ENCODE results near the gene S100A14.
A peak's percentile ranks its signal among the peaks of the same experiment; 100 is the strongest.

The S100A14 gene

DNA sequence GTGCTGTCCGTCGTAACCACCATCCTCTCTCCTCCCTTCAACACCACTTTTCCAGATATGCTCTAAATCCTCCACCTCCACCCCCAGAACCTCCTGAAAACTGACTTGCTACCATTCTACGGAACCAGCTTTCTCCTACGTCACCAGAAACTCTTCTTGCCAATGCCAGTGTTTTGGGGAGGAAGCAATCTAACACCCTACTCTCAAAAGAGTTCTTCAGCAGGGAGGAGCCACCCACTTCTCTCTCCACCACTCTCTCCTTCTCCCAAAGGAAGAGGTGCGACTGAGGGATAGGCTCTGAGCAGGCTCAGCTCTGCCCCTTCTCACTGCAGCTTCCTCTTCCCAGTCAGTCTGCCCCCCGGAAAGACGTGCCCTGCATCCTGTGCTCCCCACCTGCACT is 44.4 kb downstream of the S100A14 start:
- Histone ChIP-seq H3K27ac (peak overlapping the region; percentile 64 to 82), H3K4me3 (no peak overlapping the region)
- DNase-seq (ENCODE audit: low spot score), result no peak
- TF ChIP-seq, protein P1, sequence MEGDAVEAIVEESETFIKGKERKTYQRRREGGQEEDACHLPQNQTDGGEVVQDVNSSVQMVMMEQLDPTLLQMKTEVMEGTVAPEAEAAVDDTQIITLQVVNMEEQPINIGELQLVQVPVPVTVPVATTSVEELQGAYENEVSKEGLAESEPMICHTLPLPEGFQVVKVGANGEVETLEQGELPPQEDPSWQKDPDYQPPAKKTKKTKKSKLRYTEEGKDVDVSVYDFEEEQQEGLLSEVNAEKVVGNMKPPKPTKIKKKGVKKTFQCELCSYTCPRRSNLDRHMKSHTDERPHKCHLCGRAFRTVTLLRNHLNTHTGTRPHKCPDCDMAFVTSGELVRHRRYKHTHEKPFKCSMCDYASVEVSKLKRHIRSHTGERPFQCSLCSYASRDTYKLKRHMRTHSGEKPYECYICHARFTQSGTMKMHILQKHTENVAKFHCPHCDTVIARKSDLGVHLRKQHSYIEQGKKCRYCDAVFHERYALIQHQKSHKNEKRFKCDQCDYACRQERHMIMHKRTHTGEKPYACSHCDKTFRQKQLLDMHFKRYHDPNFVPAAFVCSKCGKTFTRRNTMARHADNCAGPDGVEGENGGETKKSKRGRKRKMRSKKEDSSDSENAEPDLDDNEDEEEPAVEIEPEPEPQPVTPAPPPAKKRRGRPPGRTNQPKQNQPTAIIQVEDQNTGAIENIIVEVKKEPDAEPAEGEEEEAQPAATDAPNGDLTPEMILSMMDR (IDR thresholded peaks at IDR 0.05), result no peak

DNA sequence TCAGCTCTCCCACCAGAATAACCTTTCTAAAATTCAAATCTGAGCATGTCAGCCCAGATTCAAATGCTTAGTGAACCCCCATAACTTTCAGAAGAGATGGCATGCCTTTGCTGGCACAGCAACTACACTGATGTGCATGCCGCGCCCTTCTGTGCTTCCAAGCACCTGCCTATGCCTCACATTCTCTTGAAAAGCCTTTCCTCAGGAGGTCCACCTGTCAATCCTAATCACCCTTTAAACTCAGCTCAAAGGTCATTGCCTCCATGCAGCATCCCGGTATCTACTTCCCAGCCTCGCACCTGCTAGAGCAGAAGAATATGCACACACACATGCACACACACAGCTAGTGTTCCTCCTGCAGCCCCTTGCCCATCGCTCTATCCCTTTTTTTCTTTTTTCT is 45.3 kb downstream of the S100A14 start:
- no peak overlapping the region for H3K27ac ChIP-seq
- TF ChIP-seq, protein P1 (IDR thresholded peaks at IDR 0.05), result no peak
- no peak for DNase-seq (ENCODE audit: low spot score)
- no peak overlapping the region for H3K4me3 ChIP-seq

DNA sequence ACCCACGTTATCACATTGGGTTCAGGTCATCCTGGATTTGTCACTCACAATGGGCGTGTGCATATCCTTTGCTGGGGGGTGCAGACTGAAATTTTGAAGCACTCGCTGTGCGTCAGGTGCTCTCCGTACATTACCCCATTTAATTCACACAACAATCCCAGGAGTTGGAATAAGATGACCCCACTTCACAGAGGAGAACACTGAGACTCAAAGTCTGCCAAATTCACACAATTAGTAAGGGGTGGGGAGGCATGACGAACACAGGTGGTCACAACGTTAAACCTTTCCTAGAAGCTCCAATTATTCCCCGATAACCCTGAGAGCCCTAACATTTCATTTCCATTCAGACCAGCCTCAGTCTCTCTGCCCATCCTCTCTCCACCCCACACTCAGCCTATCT is 46.7 kb downstream of the S100A14 start:
- DNase-seq (ENCODE audit: low spot score), result no peak
- TF ChIP-seq, protein P1 (IDR thresholded peaks at IDR 0.05), result no peak
- H3K27ac ChIP-seq, result no peak overlapping the region
- no peak overlapping the region for H3K4me3 ChIP-seq

DNA sequence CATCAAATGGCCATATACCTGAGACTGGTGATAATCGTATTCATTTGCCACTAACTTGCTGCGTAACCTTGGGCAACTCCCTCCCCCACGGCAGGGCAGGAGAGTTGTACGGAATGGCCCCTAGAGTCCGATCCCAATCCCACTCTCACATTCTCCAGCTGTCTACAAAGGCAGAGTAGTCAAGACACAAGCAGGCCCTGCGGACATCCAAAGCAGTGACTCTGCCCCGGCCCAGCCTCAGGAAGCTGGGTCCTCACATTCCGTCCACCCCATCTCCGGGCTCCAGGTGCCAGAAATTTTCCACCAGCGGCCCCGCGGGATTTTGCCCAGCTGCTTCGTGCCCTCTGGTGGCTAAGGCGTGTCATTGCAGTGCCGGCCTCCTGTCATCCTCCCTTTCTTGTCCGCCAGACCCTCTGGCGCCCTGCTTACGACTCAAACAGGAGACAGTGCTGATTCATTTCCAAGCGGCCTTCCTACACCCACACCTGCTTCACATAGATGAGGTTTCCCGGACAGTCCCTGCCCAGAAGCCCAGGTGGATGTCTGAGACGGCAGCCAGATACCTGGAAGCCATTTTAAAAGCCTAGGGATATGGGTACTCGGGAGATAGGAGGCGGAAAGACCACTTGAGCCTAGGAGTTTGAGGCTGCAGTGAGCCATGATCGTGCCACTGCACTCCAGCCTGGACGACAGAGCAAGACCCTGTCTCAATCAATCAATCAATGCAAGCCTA is 47.6 kb downstream of the S100A14 start:
- Histone ChIP-seq H3K27ac (peak overlapping the region; percentile 99 to 100), H3K4me3 (peak overlapping the region; percentile 59)
- TF ChIP-seq, protein P1 (IDR thresholded peaks at IDR 0.05), result peak; percentile 98
- peak; percentile 92 for DNase-seq (ENCODE audit: low spot score)

DNA sequence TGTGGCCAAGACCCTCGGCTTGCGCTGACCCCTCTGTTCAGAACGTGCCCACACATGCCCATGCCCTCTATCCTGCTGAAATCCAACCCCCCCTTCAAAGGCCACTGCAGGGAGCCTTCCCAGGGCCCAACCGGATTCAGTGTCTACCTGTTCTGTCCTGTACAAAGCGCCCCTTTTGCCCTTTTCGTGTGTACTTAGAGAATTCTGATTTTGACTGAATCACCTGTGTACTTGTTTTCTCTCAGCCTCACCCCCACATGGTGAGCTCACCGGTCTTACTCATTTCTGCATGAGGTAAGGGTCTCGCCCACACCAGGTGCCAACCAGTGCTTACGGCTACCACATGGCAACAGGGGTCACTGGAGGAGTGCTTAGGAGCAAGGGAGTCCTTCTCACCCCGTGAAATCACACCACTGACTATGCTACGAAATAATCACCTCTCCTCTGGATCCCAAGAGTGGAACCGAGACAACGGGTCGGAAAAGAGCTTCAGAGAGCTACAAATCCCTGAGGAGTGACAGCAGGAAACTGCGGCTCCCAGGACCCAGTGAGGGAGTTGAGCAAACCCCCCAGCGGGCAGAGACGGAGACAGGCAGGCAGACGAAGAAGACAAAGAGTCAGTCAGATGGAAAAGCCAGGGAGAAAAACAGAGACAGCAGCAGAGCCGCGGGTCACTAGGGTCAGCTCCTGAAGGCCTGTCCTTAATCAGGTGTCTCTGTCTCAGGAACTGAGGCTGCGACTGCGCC is 48.3 kb downstream of the S100A14 start:
- peak overlapping the region; percentile 59 for H3K4me3 ChIP-seq
- DNase-seq (ENCODE audit: low spot score), result no peak
- TF ChIP-seq, protein P1 (IDR thresholded peaks at IDR 0.05), result no peak

DNA sequence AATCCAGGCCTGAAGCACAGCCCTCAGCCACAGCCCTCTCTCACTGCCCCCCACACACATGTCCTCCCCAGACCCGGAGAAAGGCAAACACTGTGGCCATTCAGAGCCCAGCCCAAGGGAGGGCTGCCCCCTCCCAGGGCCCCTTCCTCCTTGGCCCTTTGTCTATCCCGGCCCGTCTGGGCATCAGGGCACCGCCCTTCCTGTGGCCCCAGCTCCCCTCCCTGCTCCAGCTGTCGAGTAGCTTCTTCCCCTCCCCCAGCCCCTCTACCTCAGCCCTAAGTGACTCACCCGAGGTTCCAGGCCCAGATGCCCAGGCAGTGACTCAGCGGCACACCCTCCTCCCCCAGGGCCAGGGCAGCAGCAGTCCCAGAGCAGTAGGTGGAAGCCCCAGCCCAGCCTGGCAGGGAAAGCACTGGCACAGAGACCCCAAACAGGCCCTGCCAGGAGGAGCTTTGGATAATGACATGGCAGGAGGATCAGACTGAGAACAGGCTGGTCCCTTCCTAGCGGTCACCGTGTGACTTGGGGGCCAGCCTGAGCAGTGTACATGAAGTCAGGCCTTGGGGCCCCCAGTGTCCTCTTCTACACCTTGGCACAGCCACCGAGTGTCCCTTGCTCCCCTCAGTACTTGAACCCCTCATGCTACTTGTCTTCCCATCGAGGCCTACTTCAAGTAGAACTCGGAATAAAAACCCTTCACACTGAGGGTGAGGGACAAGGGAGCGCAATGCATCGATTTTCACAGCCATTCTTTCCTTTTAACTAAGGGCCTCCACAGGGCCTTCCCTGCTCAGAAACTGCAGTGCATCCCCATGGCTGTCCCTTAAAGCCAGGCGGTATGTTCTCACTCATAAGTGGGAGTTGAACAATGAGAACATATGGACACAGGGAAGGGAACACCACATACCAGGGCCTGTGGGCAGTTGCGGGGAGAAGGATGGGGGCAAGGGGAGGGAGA is 49.4 kb downstream of the S100A14 start:
- peak overlapping the region; percentile 99 to 100 for H3K27ac ChIP-seq
- DNase-seq (ENCODE audit: low spot score), result peak; percentile 99
- peak overlapping the region; percentile 57 for H3K4me3 ChIP-seq
- TF ChIP-seq, protein P1 (IDR thresholded peaks at IDR 0.05), result no peak

More for the DNA sequence above, 48.3 kb downstream of the S100A14 start:
- peak overlapping the region; percentile 99 to 100 for H3K27ac ChIP-seq

Measured in coronary artery (tissue), 2 donors.